Fibroblast of lung (primary cell): Measurements from ENCODE around the gene CA4. TPM values are rescaled to one million over a fixed set of nuclear protein-coding genes. Genes with fewer than 3 reads are reported as not detected.

Experiments
- DNase-seq, 2 donors: peaks; one replicate each; pipeline versions ENCODE4 v3.0.0 to v3.0.0-alpha.2; 2010; ENCODE audit warnings: low read depth in 2 of 2
- H2AFZ ChIP-seq: 2 replicates; pipeline ENCODE4 v1.5.1; 2012; ENCODE audit warnings: low read length, control low read depth, inconsistent platforms
- H3K27ac ChIP-seq: 2 replicates; pipeline ENCODE4 v1.5.1; 2011; ENCODE audit warnings: low read length, control low read depth; ENCODE audit not compliant: insufficient read depth
- H3K27me3 ChIP-seq: 2 replicates; pipeline ENCODE4 v1.5.1; 2011; ENCODE audit warnings: mild to moderate bottlenecking, low read length; ENCODE audit not compliant: control insufficient read depth, insufficient read depth
- H3K36me3 ChIP-seq: 2 replicates; pipeline ENCODE4 v1.5.1; 2011; ENCODE audit warnings: low read length; ENCODE audit not compliant: control insufficient read depth, insufficient read depth
- H3K4me1 ChIP-seq: 2 replicates; pipeline ENCODE4 v1.5.1; 2011; ENCODE audit warnings: low read length; ENCODE audit not compliant: control insufficient read depth, insufficient read depth; ENCODE audit errors: extremely low read depth
- H3K4me2 ChIP-seq: 2 replicates; pipeline ENCODE4 v1.5.1; 2011; ENCODE audit warnings: low read length, control low read depth; ENCODE audit not compliant: insufficient read depth; ENCODE audit errors: extremely low read depth
- H3K4me3 ChIP-seq, 4 experiments: fragments of 200-600 bp in 1 of 4; sonication (generic) in 1 of 4; replicated peaks in 1 of 4; 2 replicates each; pipeline ENCODE4 v1.5.1; 2011 to 2016; ENCODE audit warnings: low read length in 4 of 4, low read depth in 3 of 4, mild to moderate bottlenecking in 3 of 4, control low read depth in 2 of 4, inconsistent platforms in 1 of 4, mixed read lengths in 1 of 4; ENCODE audit not compliant: insufficient read depth in 1 of 4; ENCODE audit errors: control extremely low read depth in 1 of 4
- H3K79me2 ChIP-seq: 2 replicates; pipeline ENCODE4 v1.5.1; 2012; ENCODE audit warnings: mild to moderate bottlenecking, low read length, inconsistent platforms; ENCODE audit not compliant: control insufficient read depth, insufficient read depth
- H3K9ac ChIP-seq: 2 replicates; pipeline ENCODE4 v1.5.1; 2011; ENCODE audit warnings: mild to moderate bottlenecking, low read length, control low read depth; ENCODE audit not compliant: insufficient read depth
- H3K9me3 ChIP-seq: 2 replicates; pipeline ENCODE4 v1.5.1; 2012; ENCODE audit warnings: low read depth, low read length; ENCODE audit not compliant: control insufficient read depth, insufficient read depth
- H4K20me1 ChIP-seq: 2 replicates; pipeline ENCODE4 v1.5.1; 2011; ENCODE audit warnings: low read length; ENCODE audit not compliant: control insufficient read depth, insufficient read depth; ENCODE audit errors: extremely low read depth
- EZH2 ChIP-seq: IDR thresholded peaks from 2 replicates; pipeline ENCODE4 v1.5.1; 2012; ENCODE audit warnings: low read length, control low read depth, mild to moderate bottlenecking; ENCODE audit errors: missing control alignments
- polyA plus RNA-seq, 2 donors: library from polyadenylated mRNA; depleted of rRNA in 1 of 2; stranded (reverse) in 1 of 2; unstranded in 1 of 2; fragments of >200 nt; gene quantifications; 2 replicates each; pipeline ENCODE4 v1.2.1, GENCODE V29; 2011 to 2012; ENCODE audit warnings: missing spikeins in 1 of 2
- total RNA-seq: library from RNA; depleted of rRNA; stranded (reverse); fragments of >200 nt; gene quantifications from 2 replicates; pipeline ENCODE4 v1.2.1, GENCODE V29; 2014
- TF ChIP-seq, protein P1 (sequence below), 2 donors: IDR thresholded peaks in 1 of 2; conservative IDR thresholded peaks in 1 of 2; 1 replicate in 1 of 2; 2 replicates in 1 of 2; pipeline ENCODE4 v1.5.1; 2011 to 2012; ENCODE audit warnings: low read length in 2 of 2, control low read depth in 1 of 2, inconsistent platforms in 1 of 2, low read depth in 1 of 2, mild to moderate bottlenecking in 1 of 2

The CA4 gene
- total and polyA plus RNA-seq, 2 donors (not counting 1 experiment from before 2014, with no cell fraction given): not detected

- peaks cover 2% of the 10 kb centered on the region for H3K4me1 ChIP-seq
- peak; percentile 90 to 92 for DNase-seq
- peak overlapping the region; percentile 91 for H3K4me2 ChIP-seq
- H3K9me3 ChIP-seq: no peaks in the 10 kb centered on the region
- peaks cover 2% of the 10 kb centered on the region for H3K79me2 ChIP-seq
- H4K20me1 ChIP-seq: no peaks in the 10 kb centered on the region
- peak overlapping the region; percentile 81 for H3K27ac ChIP-seq
- H3K4me3 ChIP-seq: peak overlapping the region; percentile 64 to 92 (median 75)
- peaks cover 2% of the 10 kb centered on the region for H3K36me3 ChIP-seq
- no peak for TF ChIP-seq EZH2
- TF ChIP-seq, protein P1, sequence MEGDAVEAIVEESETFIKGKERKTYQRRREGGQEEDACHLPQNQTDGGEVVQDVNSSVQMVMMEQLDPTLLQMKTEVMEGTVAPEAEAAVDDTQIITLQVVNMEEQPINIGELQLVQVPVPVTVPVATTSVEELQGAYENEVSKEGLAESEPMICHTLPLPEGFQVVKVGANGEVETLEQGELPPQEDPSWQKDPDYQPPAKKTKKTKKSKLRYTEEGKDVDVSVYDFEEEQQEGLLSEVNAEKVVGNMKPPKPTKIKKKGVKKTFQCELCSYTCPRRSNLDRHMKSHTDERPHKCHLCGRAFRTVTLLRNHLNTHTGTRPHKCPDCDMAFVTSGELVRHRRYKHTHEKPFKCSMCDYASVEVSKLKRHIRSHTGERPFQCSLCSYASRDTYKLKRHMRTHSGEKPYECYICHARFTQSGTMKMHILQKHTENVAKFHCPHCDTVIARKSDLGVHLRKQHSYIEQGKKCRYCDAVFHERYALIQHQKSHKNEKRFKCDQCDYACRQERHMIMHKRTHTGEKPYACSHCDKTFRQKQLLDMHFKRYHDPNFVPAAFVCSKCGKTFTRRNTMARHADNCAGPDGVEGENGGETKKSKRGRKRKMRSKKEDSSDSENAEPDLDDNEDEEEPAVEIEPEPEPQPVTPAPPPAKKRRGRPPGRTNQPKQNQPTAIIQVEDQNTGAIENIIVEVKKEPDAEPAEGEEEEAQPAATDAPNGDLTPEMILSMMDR (conservative IDR thresholded peaks at IDR 0.05 in 1 of 2, IDR thresholded peaks at IDR 0.05 in 1 of 2; ENCODE audit: low read depth in 1 of 2, low read length in 2 of 2): no peak
- peak overlapping the region; percentile 65 for H3K9ac ChIP-seq
- peak overlapping the region; percentile 90 for H2AFZ ChIP-seq
- peaks cover 28% of the 10 kb centered on the region for H3K27me3 ChIP-seq
Observed at GRCh38 chr17:60135151-60135950, 14.4 kb upstream of the CA4 start.

DNA sequence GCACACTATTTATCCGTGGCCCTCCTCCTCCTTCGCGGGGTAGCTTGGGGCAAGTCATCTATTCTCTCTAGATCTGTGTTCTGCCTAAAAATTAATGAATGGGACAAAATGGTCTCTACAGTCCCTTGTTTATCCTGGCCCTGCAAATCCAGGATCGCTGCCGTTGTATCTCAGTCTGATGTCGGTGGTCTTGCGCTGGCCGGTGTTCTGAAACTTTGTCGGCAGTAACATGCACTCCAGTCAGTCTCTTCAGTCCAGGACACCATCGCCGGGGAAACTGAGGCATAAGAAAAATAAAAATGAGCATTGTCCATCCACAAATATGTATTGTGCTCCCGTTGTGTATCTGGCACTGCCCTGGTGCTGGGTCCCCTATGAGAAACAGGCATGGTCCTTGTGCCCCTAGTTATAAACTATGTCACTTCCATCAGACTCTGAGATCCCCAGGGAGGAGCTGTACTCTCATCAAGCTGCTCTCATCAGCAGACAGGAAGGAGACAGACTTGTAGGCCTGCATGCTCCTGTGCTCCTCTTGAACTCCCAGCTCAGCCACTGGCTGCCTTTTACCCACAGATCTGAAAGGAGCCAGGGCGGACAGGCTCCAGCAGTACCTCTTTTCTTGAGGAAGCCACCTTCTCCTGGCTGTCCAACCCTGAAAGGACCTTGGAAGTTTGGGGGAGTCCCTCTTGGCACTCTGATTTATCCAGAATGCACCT, 13.7 kb upstream of the CA4 start:
- H3K79me2 ChIP-seq: peaks cover 2% of the 10 kb centered on the region
- peaks cover 35% of the 10 kb centered on the region for H3K27me3 ChIP-seq
- H3K36me3 ChIP-seq: peaks cover 2% of the 10 kb centered on the region
- TF ChIP-seq, protein P1 (conservative IDR thresholded peaks at IDR 0.05 in 1 of 2, IDR thresholded peaks at IDR 0.05 in 1 of 2; ENCODE audit: low read depth in 1 of 2, low read length in 2 of 2): no peak
- no peak for TF ChIP-seq EZH2
- H4K20me1 ChIP-seq: no peaks in the 10 kb centered on the region
- no peak overlapping the region for H2AFZ ChIP-seq
- H3K27ac ChIP-seq: no peak overlapping the region
- peak overlapping the region in 2 of 4 experiments; percentile 79 to 92 for H3K4me3 ChIP-seq
- peak overlapping the region; percentile 91 for H3K4me2 ChIP-seq
- peaks cover 2% of the 10 kb centered on the region for H3K4me1 ChIP-seq
- H3K9ac ChIP-seq: no peak overlapping the region
- no peaks in the 10 kb centered on the region for H3K9me3 ChIP-seq
- no peak for DNase-seq

DNA sequence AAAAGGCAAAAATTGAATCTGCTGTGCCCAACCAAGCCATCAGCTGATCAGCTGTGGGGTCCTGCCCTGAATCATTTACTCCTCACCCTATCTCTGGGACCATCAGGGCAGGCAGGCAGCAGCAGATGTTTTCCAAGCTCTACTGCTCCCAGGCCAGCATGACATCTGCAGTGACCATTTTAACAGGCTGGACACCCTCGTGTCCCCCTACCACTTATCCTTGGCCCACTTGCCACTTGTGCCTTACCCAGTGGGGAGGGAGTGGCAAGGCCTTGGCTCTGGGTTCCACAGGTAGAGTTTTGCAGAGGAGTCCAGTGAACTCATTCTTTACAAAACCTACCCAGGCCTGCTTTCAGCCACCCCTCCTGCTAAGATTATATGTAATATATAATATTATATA, 12.0 kb upstream of the CA4 start:
- no peak overlapping the region for H3K4me3 ChIP-seq
- peaks cover 6% of the 10 kb centered on the region for H3K4me1 ChIP-seq
- H3K9ac ChIP-seq: no peak overlapping the region
- TF ChIP-seq EZH2: no peak
- TF ChIP-seq, protein P1 (conservative IDR thresholded peaks at IDR 0.05 in 1 of 2, IDR thresholded peaks at IDR 0.05 in 1 of 2; ENCODE audit: low read depth in 1 of 2, low read length in 2 of 2): no peak
- H3K9me3 ChIP-seq: no peaks in the 10 kb centered on the region
- H3K27me3 ChIP-seq: peaks cover 39% of the 10 kb centered on the region
- H2AFZ ChIP-seq: no peak overlapping the region
- no peaks in the 10 kb centered on the region for H3K36me3 ChIP-seq
- peaks cover 2% of the 10 kb centered on the region for H3K79me2 ChIP-seq
- H3K4me2 ChIP-seq: no peak overlapping the region
- H4K20me1 ChIP-seq: no peaks in the 10 kb centered on the region
- DNase-seq: no peak
- no peak overlapping the region for H3K27ac ChIP-seq
